Nephron (organoid): ENCODE measurements around the gene IBTK.
A peak's percentile ranks its signal among the peaks of the same experiment; 100 is the strongest.

Source experiments
- H3K27ac Mint-ChIP-seq, 3 experiments: 2 replicates each; pipeline ENCODE4 v1.8.0; 2020; ENCODE audit warnings: mixed read lengths in 3 of 3, mild to moderate bottlenecking in 2 of 3, moderate library complexity in 1 of 3
- H3K27me3 Mint-ChIP-seq: 2 replicates; pipeline ENCODE4 v1.8.0; 2021; ENCODE audit warnings: low read depth, mild to moderate bottlenecking, moderate library complexity, mixed read lengths
- H3K36me3 Mint-ChIP-seq: 2 replicates; pipeline ENCODE4 v1.8.0; 2020; ENCODE audit warnings: low read depth, mixed read lengths
- H3K4me1 Mint-ChIP-seq: 2 replicates; pipeline ENCODE4 v1.8.0; 2020; ENCODE audit warnings: mixed read lengths
- H3K4me3 Mint-ChIP-seq, 3 experiments: 2 replicates each; pipeline ENCODE4 v1.8.0; 2020; ENCODE audit warnings: mild to moderate bottlenecking in 3 of 3, mixed read lengths in 3 of 3, moderate library complexity in 2 of 3
- H3K9me3 Mint-ChIP-seq: 2 replicates; pipeline ENCODE4 v1.8.0; 2020; ENCODE audit warnings: mixed read lengths
- CTCF ChIP-seq, 3 experiments: fragments of 200-600 bp; sonication (generic); IDR thresholded peaks; one replicate each; pipeline ENCODE4 v1.5.0; 2021; ENCODE audit warnings: antibody characterized with exemption in 3 of 3; ENCODE audit not compliant: unreplicated experiment in 3 of 3

The IBTK gene

GRCh38 chr6:82248273-82248735, 760 bp upstream of the IBTK start:
- Mint-ChIP-seq H3K27me3 (no peaks in the 10 kb centered on the region), H3K9me3 (no peaks in the 10 kb centered on the region), H3K4me3 (peak overlapping the region; percentile 93 to 98 (median 94)), H3K36me3 (peaks cover 12% of the 10 kb centered on the region), H3K4me1 (peaks cover 33% of the 10 kb centered on the region), H3K27ac (peak overlapping the region; percentile 97 to 99 (median 97))
- no peak for TF ChIP-seq CTCF (IDR thresholded peaks at IDR 0.05; ENCODE audit: unreplicated experiment in 3 of 3)

- Mint-ChIP-seq H3K9me3 (peaks cover 3% of the 10 kb centered on the region), H3K36me3 (peaks cover 19% of the 10 kb centered on the region), H3K27ac (peak overlapping the region; percentile 97 to 99 (median 97)), H3K4me3 (peak overlapping the region; percentile 93 to 98 (median 94)), H3K4me1 (peaks cover 33% of the 10 kb centered on the region), H3K27me3 (no peaks in the 10 kb centered on the region)
- TF ChIP-seq CTCF (IDR thresholded peaks at IDR 0.05; ENCODE audit: unreplicated experiment in 3 of 3): peak in 1 of 3 experiments; percentile 14
These were observed 591 bp downstream of the IBTK start for GRCh38 chr6:82246802-82247504.

- no peak for TF ChIP-seq CTCF (IDR thresholded peaks at IDR 0.05; ENCODE audit: unreplicated experiment in 3 of 3)
- Mint-ChIP-seq H3K4me3 (peak overlapping the region; percentile 93 to 98 (median 94)), H3K9me3 (peaks cover 3% of the 10 kb centered on the region), H3K27ac (peak overlapping the region; percentile 97 to 99 (median 97)), H3K4me1 (peaks cover 33% of the 10 kb centered on the region), H3K36me3 (peaks cover 24% of the 10 kb centered on the region), H3K27me3 (no peaks in the 10 kb centered on the region)
These were observed 1.2 kb downstream of the IBTK start for GRCh38 chr6:82246370-82246769.

- Mint-ChIP-seq H3K27ac (peak overlapping the region; percentile 73 to 97 (median 77)), H3K27me3 (no peaks in the 10 kb centered on the region), H3K9me3 (peaks cover 3% of the 10 kb centered on the region), H3K36me3 (peaks cover 30% of the 10 kb centered on the region), H3K4me1 (peaks cover 39% of the 10 kb centered on the region), H3K4me3 (peak overlapping the region; percentile 72 to 93 (median 82))
- TF ChIP-seq CTCF (IDR thresholded peaks at IDR 0.05; ENCODE audit: unreplicated experiment in 3 of 3): no peak
These were observed 2.2 kb downstream of the IBTK start for GRCh38 chr6:82245376-82245775.

- peaks cover 39% of the 10 kb centered on the region for H3K4me1 Mint-ChIP-seq
- peaks cover 3% of the 10 kb centered on the region for H3K9me3 Mint-ChIP-seq
- H3K27ac Mint-ChIP-seq: no peak overlapping the region
- H3K36me3 Mint-ChIP-seq: peaks cover 39% of the 10 kb centered on the region
- TF ChIP-seq CTCF (IDR thresholded peaks at IDR 0.05; ENCODE audit: unreplicated experiment in 3 of 3): no peak
- no peaks in the 10 kb centered on the region for H3K27me3 Mint-ChIP-seq
- H3K4me3 Mint-ChIP-seq: no peak overlapping the region
These were observed 3.7 kb downstream of the IBTK start for GRCh38 chr6:82243884-82244283.

GRCh38 chr6:82240186-82240585, 7.4 kb downstream of the IBTK start:
- Mint-ChIP-seq H3K27me3 (no peaks in the 10 kb centered on the region), H3K9me3 (peaks cover 3% of the 10 kb centered on the region)
- TF ChIP-seq CTCF (IDR thresholded peaks at IDR 0.05; ENCODE audit: unreplicated experiment in 3 of 3): no peak

More at GRCh38 chr6:82240186-82240585, 7.4 kb downstream of the IBTK start:
- H3K4me1 Mint-ChIP-seq: peaks cover 17% of the 10 kb centered on the region
- no peak overlapping the region for H3K27ac Mint-ChIP-seq
- H3K36me3 Mint-ChIP-seq: peaks cover 53% of the 10 kb centered on the region
- no peak overlapping the region for H3K4me3 Mint-ChIP-seq
